ENCODE measurements around the gene CAB39.
"Not testable (repeated sequence)": the region's sequence is repeated elsewhere in the genome, so short reads cannot be mapped to it uniquely, and the experiment has no call there.

CAB39 gene

GRCh38 chr2:230690439-230690838 is 22.2 kb upstream of the CAB39 start:
- Histone ChIP-seq H3K9me3 (ENCODE audit: low read length) (no peaks in the 10 kb centered on the region), H2AFZ (ENCODE audit: low read depth, low read length) (no peak overlapping the region), H3K4me1 (ENCODE audit: insufficient read depth, low read length) (peaks cover 2% of the 10 kb centered on the region), H3K27me3 (ENCODE audit: insufficient read depth, low read length) (peaks cover 6% of the 10 kb centered on the region), H3K4me3 (ENCODE audit: low read length) (no peak overlapping the region), H3K36me3 (ENCODE audit: insufficient read depth, low read length) (no peaks in the 10 kb centered on the region)

- no peaks in the 10 kb centered on the region for H3K36me3 ChIP-seq (ENCODE audit: insufficient read depth, low read length)
- H2AFZ ChIP-seq (ENCODE audit: low read depth, low read length), result no peak overlapping the region
- peaks cover 6% of the 10 kb centered on the region for H3K27me3 ChIP-seq (ENCODE audit: insufficient read depth, low read length)
- H3K9me3 ChIP-seq (ENCODE audit: low read length), result no peaks in the 10 kb centered on the region
- no peak overlapping the region for H3K4me3 ChIP-seq (ENCODE audit: low read length)
- H3K4me1 ChIP-seq (ENCODE audit: insufficient read depth, low read length), result no peaks in the 10 kb centered on the region
These were observed 21.5 kb upstream of the CAB39 start for GRCh38 chr2:230691005-230691647.

- no peak overlapping the region for H3K4me3 ChIP-seq (ENCODE audit: low read length)
These were observed 19.9 kb upstream of the CAB39 start for GRCh38 chr2:230692760-230693159.

GRCh38 chr2:230693411-230693810 is 19.2 kb upstream of the CAB39 start:
- H2AFZ ChIP-seq (ENCODE audit: low read depth, low read length), result no peak overlapping the region
- H3K9me3 ChIP-seq (ENCODE audit: low read length), result no peaks in the 10 kb centered on the region
- H3K4me3 ChIP-seq (ENCODE audit: low read length), result no peak overlapping the region
- no peaks in the 10 kb centered on the region for H3K36me3 ChIP-seq (ENCODE audit: insufficient read depth, low read length)
- no peaks in the 10 kb centered on the region for H3K4me1 ChIP-seq (ENCODE audit: insufficient read depth, low read length)
- H3K27me3 ChIP-seq (ENCODE audit: insufficient read depth, low read length), result peaks cover 18% of the 10 kb centered on the region

More at GRCh38 chr2:230692760-230693159, 19.9 kb upstream of the CAB39 start:
- Histone ChIP-seq H3K36me3 (ENCODE audit: insufficient read depth, low read length) (no peaks in the 10 kb centered on the region), H3K4me1 (ENCODE audit: insufficient read depth, low read length) (no peaks in the 10 kb centered on the region), H3K27me3 (ENCODE audit: insufficient read depth, low read length) (peaks cover 17% of the 10 kb centered on the region), H3K9me3 (ENCODE audit: low read length) (no peaks in the 10 kb centered on the region), H2AFZ (ENCODE audit: low read depth, low read length) (no peak overlapping the region)

- Histone ChIP-seq H3K4me1 (ENCODE audit: insufficient read depth, low read length) (no peaks in the 10 kb centered on the region), H3K4me3 (ENCODE audit: low read length) (no peak overlapping the region), H3K9me3 (ENCODE audit: low read length) (no peaks in the 10 kb centered on the region), H3K36me3 (ENCODE audit: insufficient read depth, low read length) (no peaks in the 10 kb centered on the region), H3K27me3 (ENCODE audit: insufficient read depth, low read length) (peaks cover 18% of the 10 kb centered on the region), H2AFZ (ENCODE audit: low read depth, low read length) (no peak overlapping the region)
These were observed 18.4 kb upstream of the CAB39 start for GRCh38 chr2:230694241-230694640.

GRCh38 chr2:230695551-230695950 is 17.1 kb upstream of the CAB39 start:
- Histone ChIP-seq H3K4me3 (ENCODE audit: low read length) (no peak overlapping the region), H3K36me3 (ENCODE audit: insufficient read depth, low read length) (no peaks in the 10 kb centered on the region), H2AFZ (ENCODE audit: low read depth, low read length) (no peak overlapping the region), H3K4me1 (ENCODE audit: insufficient read depth, low read length) (no peaks in the 10 kb centered on the region), H3K9me3 (ENCODE audit: low read length) (no peaks in the 10 kb centered on the region), H3K27me3 (ENCODE audit: insufficient read depth, low read length) (peaks cover 18% of the 10 kb centered on the region)

- H3K9me3 ChIP-seq (ENCODE audit: low read length), result no peaks in the 10 kb centered on the region
- H2AFZ ChIP-seq (ENCODE audit: low read depth, low read length), result no peak overlapping the region
- H3K4me3 ChIP-seq (ENCODE audit: low read length), result no peak overlapping the region
- no peaks in the 10 kb centered on the region for H3K4me1 ChIP-seq (ENCODE audit: insufficient read depth, low read length)
- peaks cover 12% of the 10 kb centered on the region for H3K27me3 ChIP-seq (ENCODE audit: insufficient read depth, low read length)
- H3K36me3 ChIP-seq (ENCODE audit: insufficient read depth, low read length), result no peaks in the 10 kb centered on the region
These were observed 16.0 kb upstream of the CAB39 start for GRCh38 chr2:230696670-230697069.

- Histone ChIP-seq H3K4me3 (ENCODE audit: low read length) (no peak overlapping the region), H3K36me3 (ENCODE audit: insufficient read depth, low read length) (no peaks in the 10 kb centered on the region), H3K9me3 (ENCODE audit: low read length) (no peaks in the 10 kb centered on the region), H3K27me3 (ENCODE audit: insufficient read depth, low read length) (peaks cover 12% of the 10 kb centered on the region), H3K4me1 (ENCODE audit: insufficient read depth, low read length) (no peaks in the 10 kb centered on the region), H2AFZ (ENCODE audit: low read depth, low read length) (no peak overlapping the region)
These were observed 15.0 kb upstream of the CAB39 start for GRCh38 chr2:230697676-230698075.

- not testable (repeated sequence) for H3K9me3 ChIP-seq (ENCODE audit: low read length); H2AFZ ChIP-seq (ENCODE audit: low read depth, low read length); H3K4me3 ChIP-seq (ENCODE audit: low read length); H3K4me1 ChIP-seq (ENCODE audit: insufficient read depth, low read length); H3K36me3 ChIP-seq (ENCODE audit: insufficient read depth, low read length)
- H3K27me3 ChIP-seq (ENCODE audit: insufficient read depth, low read length), result peaks cover 12% of the 10 kb centered on the region
These were observed 13.9 kb upstream of the CAB39 start for GRCh38 chr2:230698753-230699152.

- H3K36me3 ChIP-seq (ENCODE audit: insufficient read depth, low read length), result no peaks in the 10 kb centered on the region
- H2AFZ ChIP-seq (ENCODE audit: low read depth, low read length), result no peak overlapping the region
- H3K4me1 ChIP-seq (ENCODE audit: insufficient read depth, low read length), result no peaks in the 10 kb centered on the region
- peaks cover 12% of the 10 kb centered on the region for H3K27me3 ChIP-seq (ENCODE audit: insufficient read depth, low read length)
- H3K9me3 ChIP-seq (ENCODE audit: low read length), result no peaks in the 10 kb centered on the region
- H3K4me3 ChIP-seq (ENCODE audit: low read length), result no peak overlapping the region
These were observed 12.2 kb upstream of the CAB39 start for GRCh38 chr2:230700447-230700846.

- peaks cover 12% of the 10 kb centered on the region for H3K27me3 ChIP-seq (ENCODE audit: insufficient read depth, low read length)
- H3K36me3 ChIP-seq (ENCODE audit: insufficient read depth, low read length), result no peaks in the 10 kb centered on the region
- H3K9me3 ChIP-seq (ENCODE audit: low read length), result no peaks in the 10 kb centered on the region
- H3K4me3 ChIP-seq (ENCODE audit: low read length), result no peak overlapping the region
- H3K4me1 ChIP-seq (ENCODE audit: insufficient read depth, low read length), result no peaks in the 10 kb centered on the region
- H2AFZ ChIP-seq (ENCODE audit: low read depth, low read length), result no peak overlapping the region
These were observed 11.3 kb upstream of the CAB39 start for GRCh38 chr2:230701308-230701707.

GRCh38 chr2:230702457-230702856 is 10.2 kb upstream of the CAB39 start:
- not testable (repeated sequence) for H3K36me3 ChIP-seq (ENCODE audit: insufficient read depth, low read length); H3K4me1 ChIP-seq (ENCODE audit: insufficient read depth, low read length); H3K4me3 ChIP-seq (ENCODE audit: low read length); H3K9me3 ChIP-seq (ENCODE audit: low read length); H2AFZ ChIP-seq (ENCODE audit: low read depth, low read length); H3K27me3 ChIP-seq (ENCODE audit: insufficient read depth, low read length)

- H3K27me3 ChIP-seq (ENCODE audit: insufficient read depth, low read length), result peaks cover 8% of the 10 kb centered on the region
- H3K4me3 ChIP-seq (ENCODE audit: low read length), result no peak overlapping the region
- no peak overlapping the region for H2AFZ ChIP-seq (ENCODE audit: low read depth, low read length)
- H3K36me3 ChIP-seq (ENCODE audit: insufficient read depth, low read length), result no peaks in the 10 kb centered on the region
- H3K9me3 ChIP-seq (ENCODE audit: low read length), result no peaks in the 10 kb centered on the region
- no peaks in the 10 kb centered on the region for H3K4me1 ChIP-seq (ENCODE audit: insufficient read depth, low read length)
These were observed 9.1 kb upstream of the CAB39 start for GRCh38 chr2:230703514-230703913.

GRCh38 chr2:230706053-230706521 is 6.6 kb upstream of the CAB39 start:
- Histone ChIP-seq H3K36me3 (ENCODE audit: insufficient read depth, low read length) (no peaks in the 10 kb centered on the region), H3K4me1 (ENCODE audit: insufficient read depth, low read length) (no peaks in the 10 kb centered on the region), H2AFZ (ENCODE audit: low read depth, low read length) (no peak overlapping the region), H3K9me3 (ENCODE audit: low read length) (no peaks in the 10 kb centered on the region), H3K27me3 (ENCODE audit: insufficient read depth, low read length) (peaks cover 10% of the 10 kb centered on the region), H3K4me3 (ENCODE audit: low read length) (no peak overlapping the region)

Data from neuron (in vitro differentiated cells).